HEK293 (cell line): ENCODE data around the gene DYNLT2B.
"Not testable (repeated sequence)": the region's sequence is repeated elsewhere in the genome, so short reads cannot be mapped to it uniquely, and the experiment has no call there.

Experiments used
- CTCF ChIA-PET: fragments of 350-600 bp; formaldehyde crosslinking; extraction: SDS; loops from one replicate; lab custom pipeline; 2021; ENCODE audit warnings: antibody characterized with exemption; lab: Yijun Ruan, JAX
- POLR2A ChIA-PET: fragments of 300-600 bp; formaldehyde crosslinking; extraction: SDS; loops from one replicate; lab custom pipeline; 2020; ENCODE audit warnings: antibody characterized with exemption, inconsistent platforms; lab: Yijun Ruan, JAX
- H3K27ac ChIP-seq: fragments of 200-500 bp; sonication (Bioruptor generic); 2 replicates; pipeline ENCODE4 v1.5.1; 2014; ENCODE audit warnings: low read depth, low read length, control low read depth, inconsistent platforms; ENCODE audit errors: extremely low read depth
- H3K36me3 ChIP-seq, 2 experiments: fragments of 200-500 bp in 1 of 2; sonication (Bioruptor generic) in 1 of 2; 1 replicate in 1 of 2; 2 replicates in 1 of 2; pipeline ENCODE4 v1.5.1; 2014 to 2017; ENCODE audit warnings: inconsistent platforms in 2 of 2, low read length in 2 of 2; ENCODE audit not compliant: control insufficient read depth in 2 of 2, insufficient read depth in 1 of 2
- H3K4me1 ChIP-seq: fragments of 200-500 bp; sonication (Bioruptor generic); 2 replicates; pipeline ENCODE4 v1.5.1; 2014; ENCODE audit warnings: mild to moderate bottlenecking, low read length, inconsistent platforms; ENCODE audit not compliant: control insufficient read depth, insufficient read depth
- H3K4me3 ChIP-seq: 2 replicates; pipeline ENCODE4 v1.5.1; 2011; ENCODE audit warnings: low read depth, mild to moderate bottlenecking, control low read depth, low read length, moderate library complexity
- H3K9me3 ChIP-seq: fragments of 200-500 bp; sonication (Bioruptor generic); 2 replicates; pipeline ENCODE4 v1.5.1; 2014; ENCODE audit warnings: low read depth, low read length, inconsistent platforms; ENCODE audit not compliant: control insufficient read depth, insufficient read depth
- BCL11B ChIP-seq: fragments of 450-650 bp; formaldehyde crosslinking; IDR thresholded peaks from 2 replicates; pipeline ENCODE4 v1.5.1; 2016; ENCODE audit warnings: low read depth, missing biosample characterization, missing genetic modification characterization
- ZFP37 ChIP-seq: fragments of 450-650 bp; formaldehyde crosslinking; IDR thresholded peaks from 2 replicates; pipeline ENCODE4 v1.5.1; 2016; ENCODE audit warnings: missing biosample characterization, missing genetic modification characterization
- ZNF335 ChIP-seq: fragments of 450-650 bp; formaldehyde crosslinking; conservative IDR thresholded peaks from 2 replicates; pipeline ENCODE4 v1.5.1; 2016; ENCODE audit warnings: missing biosample characterization, missing genetic modification characterization
- ZNF416 ChIP-seq: fragments of 450-650 bp; formaldehyde crosslinking; IDR thresholded peaks from 2 replicates; pipeline ENCODE4 v1.5.1; 2016; ENCODE audit warnings: missing biosample characterization, missing genetic modification characterization
- ZNF530 ChIP-seq: fragments of 450-650 bp; formaldehyde crosslinking; IDR thresholded peaks from 2 replicates; pipeline ENCODE4 v1.5.1; 2016; ENCODE audit warnings: low read depth, missing biosample characterization, missing genetic modification characterization
- ZNF544 ChIP-seq: fragments of 450-650 bp; formaldehyde crosslinking; IDR thresholded peaks from 2 replicates; pipeline ENCODE4 v1.5.0; 2017; ENCODE audit warnings: missing biosample characterization, missing genetic modification characterization
- ZNF555 ChIP-seq: fragments of 450-650 bp; formaldehyde crosslinking; conservative IDR thresholded peaks from 2 replicates; pipeline ENCODE4 v1.5.1; 2017; ENCODE audit warnings: missing biosample characterization, mild to moderate bottlenecking, missing genetic modification characterization, inconsistent platforms
- ZNF560 ChIP-seq: fragments of 450-650 bp; formaldehyde crosslinking; IDR thresholded peaks from 2 replicates; pipeline ENCODE4 v1.5.1; 2017; ENCODE audit warnings: missing biosample characterization, missing genetic modification characterization, borderline replicate concordance
- ZNF791 ChIP-seq: fragments of 450-650 bp; formaldehyde crosslinking; IDR thresholded peaks from 2 replicates; pipeline ENCODE4 v1.5.1; 2016; ENCODE audit warnings: missing biosample characterization, missing genetic modification characterization
- TF ChIP-seq, protein P1 (sequence below): fragments of 450-650 bp; formaldehyde crosslinking; IDR thresholded peaks from 2 replicates; pipeline ENCODE4 v1.5.1; 2016; ENCODE audit warnings: missing biosample characterization, missing genetic modification characterization
- TF ChIP-seq, protein P2 (sequence below): fragments of 450-650 bp; formaldehyde crosslinking; IDR thresholded peaks from 2 replicates; pipeline ENCODE4 v1.5.1; 2016; ENCODE audit warnings: missing biosample characterization, missing genetic modification characterization, borderline replicate concordance
- TF ChIP-seq, protein P3 (sequence below): fragments of 450-650 bp; formaldehyde crosslinking; IDR thresholded peaks from 2 replicates; pipeline ENCODE4 v1.5.1; 2016; ENCODE audit warnings: missing biosample characterization, missing genetic modification characterization

Gene DYNLT2B

DNA sequence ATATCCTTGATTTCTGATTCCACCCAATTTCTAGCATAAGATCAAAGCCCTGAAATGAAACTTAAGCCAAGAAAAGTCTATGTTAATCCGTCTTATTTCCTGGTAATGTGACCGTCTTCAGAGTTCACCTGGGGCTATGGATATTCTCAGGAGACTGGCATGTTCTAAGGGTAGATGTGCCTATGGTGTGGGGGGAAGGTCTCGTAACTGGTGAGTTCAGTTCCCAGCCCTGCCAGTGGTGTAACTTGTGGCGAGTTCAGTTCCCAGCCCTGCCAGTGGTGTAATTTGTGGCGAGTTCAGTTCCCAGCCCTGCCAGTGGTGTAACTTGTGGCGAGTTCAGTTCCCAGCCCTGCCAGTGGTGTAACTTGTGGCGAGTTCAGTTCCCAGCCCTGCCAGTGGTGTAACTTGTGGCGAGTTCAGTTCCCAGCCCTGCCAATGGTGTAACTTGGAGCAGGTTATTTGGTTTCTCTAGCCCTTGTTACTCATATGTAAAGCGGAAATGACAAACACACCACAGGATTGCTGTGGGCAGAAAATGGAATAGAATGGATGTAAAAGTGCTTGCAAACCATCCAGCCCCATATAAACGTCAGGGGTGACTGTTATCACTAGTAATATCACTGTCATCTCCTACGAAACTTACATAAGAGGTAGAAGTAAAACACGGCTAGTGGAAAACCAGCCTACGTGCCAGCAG is 71.3 kb downstream of the DYNLT2B start:
- H3K27ac ChIP-seq, result no peak overlapping the region
- H3K9me3 ChIP-seq, result no peaks in the 10 kb centered on the region
- peaks cover 0 to 56% of the 10 kb centered on the region in 2 experiments; a peak in 2 of 3 replicates for H3K36me3 ChIP-seq
- H3K4me1 ChIP-seq, result no peaks in the 10 kb centered on the region
- CTCF ChIA-PET, result interaction anchor here (0.6 kb wide), 1 partner anchor 9 kb away, joined by 4 read pairs; no protein-coding TSS in a partner anchor
- TF ChIP-seq BCL11B (tag by site-specific recombination), result no peak
- POLR2A ChIA-PET, result no interaction called here
- no peak overlapping the region for H3K4me3 ChIP-seq

DNA sequence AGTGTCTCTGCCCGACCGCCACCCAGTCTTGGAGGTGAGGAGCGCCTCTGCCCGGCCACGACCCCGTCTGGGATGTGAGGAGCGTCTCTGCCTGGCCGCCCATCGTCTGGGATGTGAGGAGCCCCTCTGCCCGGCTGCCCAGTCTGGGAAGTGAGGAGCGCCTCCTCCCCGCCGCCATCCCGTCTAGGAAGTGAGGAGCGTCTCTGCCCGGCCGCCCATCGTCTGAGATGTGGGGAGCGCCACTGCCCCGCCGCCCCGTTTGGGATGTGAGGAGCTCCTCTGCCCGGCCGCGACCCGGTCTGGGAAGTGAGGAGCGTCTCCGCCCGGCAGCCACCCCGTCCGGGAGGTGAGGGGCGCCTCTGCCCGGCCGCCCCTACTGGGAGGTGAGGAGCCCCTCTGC is 73.9 kb downstream of the DYNLT2B start:
- peaks cover 0 to 56% of the 10 kb centered on the region in 2 experiments; a peak in 2 of 3 replicates for H3K36me3 ChIP-seq

DNA sequence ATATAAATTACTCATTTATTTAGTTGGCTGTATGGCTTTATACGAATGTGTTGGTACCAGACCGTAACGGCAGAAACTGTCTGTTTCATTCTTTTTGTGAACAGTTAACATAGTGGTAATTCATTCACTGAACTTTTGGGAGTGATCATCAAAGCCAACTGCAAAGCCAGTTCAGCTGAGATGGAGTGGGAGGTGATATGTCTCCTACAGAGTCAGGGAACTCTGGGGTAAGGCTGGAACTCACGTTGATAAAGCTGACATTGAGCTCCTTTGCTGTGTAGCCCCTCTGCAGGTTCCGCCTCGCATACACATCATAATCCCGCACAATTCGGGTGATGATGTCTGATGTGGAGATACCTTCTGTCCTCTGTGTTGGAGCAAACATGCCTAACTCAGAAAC is 76.3 kb downstream of the DYNLT2B start:
- CTCF ChIA-PET, result interaction anchor here (1.0 to 1.2 kb wide), 2 partner anchors 11 to 20 kb away, joined by 3 to 4 read pairs; no protein-coding TSS in a partner anchor
- Histone ChIP-seq H3K9me3 (no peaks in the 10 kb centered on the region), H3K27ac (no peak overlapping the region), H3K4me3 (no peak overlapping the region), H3K36me3 (peaks cover 0 to 66% of the 10 kb centered on the region in 2 experiments; a peak in 2 of 3 replicates), H3K4me1 (no peaks in the 10 kb centered on the region)
- POLR2A ChIA-PET, result no interaction called here
- no peak for TF ChIP-seq ZNF791 (tag by site-specific recombination)
- no peak for TF ChIP-seq ZNF560 (tag by site-specific recombination)
- TF ChIP-seq, protein P1, sequence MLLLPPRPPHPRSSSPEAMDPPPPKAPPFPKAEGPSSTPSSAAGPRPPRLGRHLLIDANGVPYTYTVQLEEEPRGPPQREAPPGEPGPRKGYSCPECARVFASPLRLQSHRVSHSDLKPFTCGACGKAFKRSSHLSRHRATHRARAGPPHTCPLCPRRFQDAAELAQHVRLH (tag by site-specific recombination), result no peak
- TF ChIP-seq, protein P2, sequence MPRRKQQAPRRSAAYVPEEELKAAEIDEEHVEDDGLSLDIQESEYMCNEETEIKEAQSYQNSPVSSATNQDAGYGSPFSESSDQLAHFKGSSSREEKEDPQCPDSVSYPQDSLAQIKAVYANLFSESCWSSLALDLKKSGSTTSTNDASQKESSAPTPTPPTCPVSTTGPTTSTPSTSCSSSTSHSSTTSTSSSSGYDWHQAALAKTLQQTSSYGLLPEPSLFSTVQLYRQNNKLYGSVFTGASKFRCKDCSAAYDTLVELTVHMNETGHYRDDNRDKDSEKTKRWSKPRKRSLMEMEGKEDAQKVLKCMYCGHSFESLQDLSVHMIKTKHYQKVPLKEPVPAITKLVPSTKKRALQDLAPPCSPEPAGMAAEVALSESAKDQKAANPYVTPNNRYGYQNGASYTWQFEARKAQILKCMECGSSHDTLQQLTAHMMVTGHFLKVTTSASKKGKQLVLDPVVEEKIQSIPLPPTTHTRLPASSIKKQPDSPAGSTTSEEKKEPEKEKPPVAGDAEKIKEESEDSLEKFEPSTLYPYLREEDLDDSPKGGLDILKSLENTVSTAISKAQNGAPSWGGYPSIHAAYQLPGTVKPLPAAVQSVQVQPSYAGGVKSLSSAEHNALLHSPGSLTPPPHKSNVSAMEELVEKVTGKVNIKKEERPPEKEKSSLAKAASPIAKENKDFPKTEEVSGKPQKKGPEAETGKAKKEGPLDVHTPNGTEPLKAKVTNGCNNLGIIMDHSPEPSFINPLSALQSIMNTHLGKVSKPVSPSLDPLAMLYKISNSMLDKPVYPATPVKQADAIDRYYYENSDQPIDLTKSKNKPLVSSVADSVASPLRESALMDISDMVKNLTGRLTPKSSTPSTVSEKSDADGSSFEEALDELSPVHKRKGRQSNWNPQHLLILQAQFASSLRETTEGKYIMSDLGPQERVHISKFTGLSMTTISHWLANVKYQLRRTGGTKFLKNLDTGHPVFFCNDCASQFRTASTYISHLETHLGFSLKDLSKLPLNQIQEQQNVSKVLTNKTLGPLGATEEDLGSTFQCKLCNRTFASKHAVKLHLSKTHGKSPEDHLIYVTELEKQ (tag by site-specific recombination), result no peak
- TF ChIP-seq ZNF544 (tag by site-specific recombination), result no peak
- TF ChIP-seq ZNF416, result no peak
- no peak for TF ChIP-seq ZNF555 (tag by site-specific recombination)
- TF ChIP-seq ZFP37 (tag by site-specific recombination), result no peak
- TF ChIP-seq, protein P3, sequence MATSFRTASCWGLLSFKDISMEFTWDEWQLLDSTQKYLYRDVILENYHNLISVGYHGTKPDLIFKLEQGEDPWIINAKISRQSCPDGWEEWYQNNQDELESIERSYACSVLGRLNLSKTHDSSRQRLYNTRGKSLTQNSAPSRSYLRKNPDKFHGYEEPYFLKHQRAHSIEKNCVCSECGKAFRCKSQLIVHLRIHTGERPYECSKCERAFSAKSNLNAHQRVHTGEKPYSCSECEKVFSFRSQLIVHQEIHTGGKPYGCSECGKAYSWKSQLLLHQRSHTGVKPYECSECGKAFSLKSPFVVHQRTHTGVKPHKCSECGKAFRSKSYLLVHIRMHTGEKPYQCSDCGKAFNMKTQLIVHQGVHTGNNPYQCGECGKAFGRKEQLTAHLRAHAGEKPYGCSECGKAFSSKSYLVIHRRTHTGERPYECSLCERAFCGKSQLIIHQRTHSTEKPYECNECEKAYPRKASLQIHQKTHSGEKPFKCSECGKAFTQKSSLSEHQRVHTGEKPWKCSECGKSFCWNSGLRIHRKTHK, result no peak
- no peak for TF ChIP-seq ZNF335 (tag by site-specific recombination)
- TF ChIP-seq ZNF530, result no peak

More for the DNA sequence above, 73.9 kb downstream of the DYNLT2B start:
- H3K4me3 ChIP-seq, H3K9me3 ChIP-seq, H3K4me1 ChIP-seq, H3K27ac ChIP-seq, POLR2A ChIA-PET: not testable (repeated sequence)
- CTCF ChIA-PET, result interaction anchor here (0.7 kb wide), 1 partner anchor 279 kb away, joined by 8 read pairs; no protein-coding TSS in a partner anchor
